Lung (tissue), 12 donors: ENCODE results near the gene SESN1. TPM values are rescaled to one million over a fixed set of nuclear protein-coding genes. Genes with fewer than 3 reads are reported as not detected.

Source experiments
- ATAC-seq: fragments of 200-7000 bp; cut with Tn5 transposase; one replicate; pipeline ENCODE4 v1.9.1; 2020; ENCODE audit warnings: moderate number of reproducible peaks; ENCODE audit not compliant: insufficient read depth, low FRiP score
- DNase-seq, 3 donors: peaks; one replicate each; pipeline ENCODE4 v3.0.0-alpha.2; 2013 to 2017
- H3K27ac ChIP-seq, 2 donors: one replicate each; pipeline ENCODE4 v1.5.1; 2013; ENCODE audit warnings: mild to moderate bottlenecking in 2 of 2, moderate library complexity in 2 of 2, control low read depth in 1 of 2, inconsistent platforms in 1 of 2, low read depth in 1 of 2, low read length in 1 of 2
- H3K27me3 ChIP-seq, 3 donors: one replicate each; pipeline ENCODE4 v1.5.1; 2013; ENCODE audit warnings: low read length in 2 of 3; ENCODE audit not compliant: control insufficient read depth in 3 of 3, insufficient read depth in 3 of 3
- H3K36me3 ChIP-seq, 4 donors: one replicate each; pipeline ENCODE4 v1.5.1; 2013; ENCODE audit warnings: low read length in 4 of 4, mild to moderate bottlenecking in 1 of 4, moderate library complexity in 1 of 4; ENCODE audit not compliant: control insufficient read depth in 4 of 4, insufficient read depth in 4 of 4
- H3K4me1 ChIP-seq, 5 donors: one replicate each; pipeline ENCODE4 v1.5.1; 2013; ENCODE audit warnings: low read length in 5 of 5, mild to moderate bottlenecking in 2 of 5, moderate library complexity in 1 of 5; ENCODE audit not compliant: control insufficient read depth in 5 of 5, insufficient read depth in 5 of 5
- H3K4me3 ChIP-seq: one replicate; pipeline ENCODE4 v1.5.1; 2013; ENCODE audit warnings: mild to moderate bottlenecking, control low read depth, moderate library complexity
- H3K9ac ChIP-seq, 2 donors: one replicate each; pipeline ENCODE4 v1.5.1; 2013; ENCODE audit warnings: low read length in 2 of 2, control low read depth in 1 of 2; ENCODE audit not compliant: insufficient read depth in 1 of 2
- H3K9me3 ChIP-seq, 4 donors: one replicate each; pipeline ENCODE4 v1.5.1; 2013; ENCODE audit warnings: low read length in 3 of 4, mild to moderate bottlenecking in 1 of 4, moderate library complexity in 1 of 4; ENCODE audit not compliant: control insufficient read depth in 4 of 4, insufficient read depth in 3 of 4
- WGBS, 2 donors: extraction: QIAGEN DNeasy Blood & Tissue Kit; methylation state at CpG; one replicate each; pipeline ENCODE4 v1.1.7; 2013; 5-methylcytosine and 5-hydroxymethylcytosine counted together
- polyA plus RNA-seq, 2 donors: library from polyadenylated mRNA; stranded (reverse); fragments of 200-250 nt; gene quantifications; one replicate each; pipeline ENCODE4 v1.2.1, GENCODE V29; 2013
- total RNA-seq, 2 donors: library from RNA; depleted of rRNA in 1 of 2; stranded (reverse); fragments of >200 nt in 1 of 2; gene quantifications; one replicate each; pipeline ENCODE4 v1.2.1, GENCODE V29; 2014 to 2021
- TF ChIP-seq, protein P1 (sequence below): IDR thresholded peaks from 2 replicates; pipeline ENCODE4 v1.5.1; 2012; ENCODE audit warnings: mild to moderate bottlenecking; ENCODE audit errors: control extremely low read depth, extremely low read depth
- donor health status: control.
- donor health status: control.
- donor health status: Bipolar disorder and iron deficiency.
- donor health status: healthy.
- donor health status: DM: yes; HTN: yes; CAD: no.

SESN1 gene
- total and polyA plus RNA-seq, 4 donors: 12.9 to 69.8 (median 21.0) TPM

DNA sequence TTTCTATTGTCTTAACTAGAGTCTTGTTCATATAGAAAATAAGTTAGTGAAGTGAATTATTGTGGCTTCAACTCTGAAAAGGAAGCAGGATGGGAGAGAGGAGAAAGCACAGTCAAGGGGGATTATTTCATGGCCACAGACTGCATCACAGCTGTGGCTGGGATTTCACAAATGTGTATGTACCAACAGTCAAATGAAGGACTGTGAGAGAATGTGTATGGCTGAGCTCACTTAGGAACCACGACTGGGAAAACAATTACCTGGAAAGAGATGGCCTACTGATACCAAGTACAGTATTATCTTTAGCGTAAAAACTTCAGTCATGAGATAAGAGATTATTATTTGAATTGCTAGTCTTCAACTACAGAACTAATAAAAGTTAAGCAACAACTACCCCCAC is 54.9 kb downstream of the SESN1 start:
- H3K36me3 ChIP-seq: no peaks in the 10 kb centered on the region
- no peak overlapping the region for H3K4me3 ChIP-seq
- DNase-seq (peak in 2 of 3 donors; percentile 37 to 57), ATAC-seq (no peak)
- no peaks in the 10 kb centered on the region for H3K9me3 ChIP-seq
- H3K9ac ChIP-seq: no peak overlapping the region
- 40 to 58% methylated on average over 2 of the region's 2 CpGs for WGBS, 2 donors
- peaks cover 0 to 6% (median 0%) of the 10 kb centered on the region in 5 donors for H3K4me1 ChIP-seq
- peak overlapping the region in 1 of 2 donors; percentile 2 for H3K27ac ChIP-seq
- TF ChIP-seq, protein P1, sequence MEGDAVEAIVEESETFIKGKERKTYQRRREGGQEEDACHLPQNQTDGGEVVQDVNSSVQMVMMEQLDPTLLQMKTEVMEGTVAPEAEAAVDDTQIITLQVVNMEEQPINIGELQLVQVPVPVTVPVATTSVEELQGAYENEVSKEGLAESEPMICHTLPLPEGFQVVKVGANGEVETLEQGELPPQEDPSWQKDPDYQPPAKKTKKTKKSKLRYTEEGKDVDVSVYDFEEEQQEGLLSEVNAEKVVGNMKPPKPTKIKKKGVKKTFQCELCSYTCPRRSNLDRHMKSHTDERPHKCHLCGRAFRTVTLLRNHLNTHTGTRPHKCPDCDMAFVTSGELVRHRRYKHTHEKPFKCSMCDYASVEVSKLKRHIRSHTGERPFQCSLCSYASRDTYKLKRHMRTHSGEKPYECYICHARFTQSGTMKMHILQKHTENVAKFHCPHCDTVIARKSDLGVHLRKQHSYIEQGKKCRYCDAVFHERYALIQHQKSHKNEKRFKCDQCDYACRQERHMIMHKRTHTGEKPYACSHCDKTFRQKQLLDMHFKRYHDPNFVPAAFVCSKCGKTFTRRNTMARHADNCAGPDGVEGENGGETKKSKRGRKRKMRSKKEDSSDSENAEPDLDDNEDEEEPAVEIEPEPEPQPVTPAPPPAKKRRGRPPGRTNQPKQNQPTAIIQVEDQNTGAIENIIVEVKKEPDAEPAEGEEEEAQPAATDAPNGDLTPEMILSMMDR: no peak
- H3K27me3 ChIP-seq: no peaks in the 10 kb centered on the region

DNA sequence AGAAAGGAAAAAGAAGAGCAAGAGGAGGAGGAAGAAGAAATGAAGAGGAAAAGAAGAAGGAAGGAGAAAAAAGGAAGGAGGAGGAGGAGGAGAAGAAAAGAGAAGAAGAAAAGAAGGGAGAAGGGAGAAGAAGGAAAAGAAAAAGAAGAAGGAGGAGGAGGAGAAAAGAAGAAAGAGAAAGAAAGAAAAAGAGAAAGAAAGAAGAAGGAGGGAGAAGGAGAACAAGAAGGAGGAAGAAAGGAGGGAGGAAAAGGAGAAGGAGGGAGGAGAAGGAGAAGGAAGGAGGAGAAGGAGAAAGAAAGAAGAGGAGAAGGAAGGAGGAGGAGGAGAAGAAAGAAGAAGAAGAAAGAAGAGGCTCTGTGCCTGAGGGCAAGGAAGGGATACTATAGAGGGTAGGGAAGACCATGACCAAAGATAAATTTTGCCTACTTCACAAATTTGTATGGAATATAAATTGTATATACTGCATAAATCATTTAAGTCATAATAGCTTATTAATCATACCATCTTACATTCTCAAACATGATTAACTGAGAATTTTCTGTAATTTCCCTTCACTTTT is 55.7 kb downstream of the SESN1 start:
- TF ChIP-seq, protein P1: no peak
- Histone ChIP-seq H3K9me3 (no peaks in the 10 kb centered on the region), H3K4me1 (peaks cover 0 to 10% (median 2%) of the 10 kb centered on the region in 5 donors), H3K36me3 (no peaks in the 10 kb centered on the region), H3K27me3 (no peaks in the 10 kb centered on the region), H3K4me3 (no peak overlapping the region), H3K9ac (no peak overlapping the region), H3K27ac (no peak overlapping the region)
- DNase-seq (no peak), ATAC-seq (no peak)

DNA sequence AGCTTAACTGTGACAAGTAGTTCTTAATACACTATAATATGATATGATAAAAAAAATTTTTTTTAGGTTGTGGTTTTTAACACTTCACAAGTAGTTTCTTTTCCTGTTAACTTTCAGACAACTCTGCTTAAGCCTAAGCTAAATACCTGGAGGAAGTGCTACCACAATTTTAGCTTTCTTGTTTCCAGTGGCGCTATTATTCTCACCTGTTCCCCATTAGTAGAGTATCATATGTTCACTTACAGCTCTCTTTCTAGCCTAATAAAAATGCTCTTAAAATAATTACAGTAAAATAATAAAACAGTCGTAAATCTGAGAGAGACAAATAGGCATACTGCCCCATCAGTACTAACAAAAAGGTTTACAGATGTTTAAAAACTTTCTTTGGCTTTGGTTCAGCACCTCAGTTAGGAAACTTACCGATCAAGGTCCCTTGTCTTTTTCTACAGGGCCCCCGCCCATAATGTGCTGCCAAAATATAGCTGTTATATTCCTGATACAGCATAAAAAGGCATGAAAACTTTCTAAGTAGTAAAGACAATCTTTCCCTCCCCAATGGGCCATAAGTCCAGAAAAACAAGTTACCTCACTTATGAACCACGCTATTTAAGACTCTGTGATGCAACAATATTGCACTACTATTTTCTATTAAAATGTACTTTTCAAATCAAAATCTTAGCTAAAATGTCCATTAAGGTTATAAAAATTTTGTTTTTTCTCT is 57.9 kb downstream of the SESN1 start:
- Histone ChIP-seq H3K9me3 (no peaks in the 10 kb centered on the region), H3K4me3 (no peak overlapping the region), H3K27ac (no peak overlapping the region), H3K4me1 (peaks cover 0 to 10% (median 2%) of the 10 kb centered on the region in 5 donors), H3K9ac (no peak overlapping the region), H3K36me3 (no peaks in the 10 kb centered on the region), H3K27me3 (no peaks in the 10 kb centered on the region)
- TF ChIP-seq, protein P1: no peak
- DNase-seq (no peak), ATAC-seq (no peak)
- 79 to 85% methylated on average over 5 of the region's 5 CpGs for WGBS, 2 donors
